ENCODE measurements around the gene KIF25. TPM values are rescaled to one million over a fixed set of nuclear protein-coding genes. Genes with fewer than 3 reads are reported as not detected.

KIF25 gene
- polyA plus RNA-seq, 2 of the 4 experiments (the other 2 are of a cell fraction): 0.06 to 0.13 TPM

- Histone ChIP-seq H3K4me2 (no peak overlapping the region), H3K4me3 (no peak overlapping the region), H3K4me1 (no peaks in the 10 kb centered on the region), H3K27ac (no peak overlapping the region), H3K9me3 (no peaks in the 10 kb centered on the region)
- no peak for FAIRE-seq
- POLR2A ChIA-PET: no interaction called here
- TF ChIP-seq JUNB (IDR thresholded peaks at IDR 0.05) (no peak), KDM1A (IDR thresholded peaks at IDR 0.05; ENCODE audit: low read depth) (no peak), REST (IDR thresholded peaks at IDR 0.05) (no peak), PHF8 (IDR thresholded peaks at IDR 0.05; ENCODE audit: borderline replicate concordance, low read depth) (no peak), NPAS2 (CRISPR knock-in tag; IDR thresholded peaks at IDR 0.05; ENCODE audit: borderline replicate concordance) (no peak), HEYL (CRISPR knock-in tag; IDR thresholded peaks at IDR 0.05) (no peak), ZSCAN20 (CRISPR knock-in tag; IDR thresholded peaks at IDR 0.05) (no peak), HOXB5 (CRISPR knock-in tag; IDR thresholded peaks at IDR 0.05) (no peak), CEBPB (IDR thresholded peaks at IDR 0.05) (no peak), POLR2AphosphoS2 (conservative IDR thresholded peaks at IDR 0.05; ENCODE audit: low read length) (no peak), HOXA7 (CRISPR knock-in tag; IDR thresholded peaks at IDR 0.05) (no peak), EHF (CRISPR knock-in tag; IDR thresholded peaks at IDR 0.05) (no peak), TP53 (CRISPR knock-in tag; IDR thresholded peaks at IDR 0.05) (no peak), CBX8 (IDR thresholded peaks at IDR 0.05) (no peak), NFE2L2 (conservative IDR thresholded peaks at IDR 0.05; ENCODE audit: low read length) (no peak)
- CTCF ChIA-PET: interaction anchor here (0.6 kb wide), 1 partner anchor 160 kb away, joined by 4 read pairs; no protein-coding TSS in a partner anchor
- no peak for DNase-seq (ENCODE audit: low read depth in 1 of 2, low spot score in 1 of 2)
- ATAC-seq: no peak
- 87% methylated on average over 37 of the region's 39 CpGs for WGBS (ENCODE audit: missing lambda C conversion rate)
Measured at GRCh38 chr6:167985911-167986595, 11.4 kb upstream of the KIF25 start.

- ATAC-seq: no peak
- TF ChIP-seq MAX (IDR thresholded peaks at IDR 0.05) (no peak), POLR2A (IDR thresholded peaks at IDR 0.05; ENCODE audit: low read length) (no peak), HMGXB4 (CRISPR knock-in tag; IDR thresholded peaks at IDR 0.05; ENCODE audit: borderline replicate concordance) (no peak), HDAC2 (IDR thresholded peaks at IDR 0.05) (no peak), SMC3 (IDR thresholded peaks at IDR 0.05) (no peak), CBX8 (IDR thresholded peaks at IDR 0.05) (no peak), RARB (CRISPR knock-in tag; IDR thresholded peaks at IDR 0.05) (no peak), ZSCAN20 (CRISPR knock-in tag; IDR thresholded peaks at IDR 0.05) (no peak)
Measured at GRCh38 chr6:167987396-167988153, 9.9 kb upstream of the KIF25 start.

More at GRCh38 chr6:167987396-167988153, 9.9 kb upstream of the KIF25 start:
- POLR2A ChIA-PET: no interaction called here
- H3K27ac ChIP-seq: no peak overlapping the region
- CTCF ChIA-PET: no interaction called here
- H3K4me1 ChIP-seq: no peaks in the 10 kb centered on the region
- H3K4me2 ChIP-seq: no peak overlapping the region
- 89% methylated on average over 24 of the region's 35 CpGs for WGBS (ENCODE audit: missing lambda C conversion rate)
- H3K4me3 ChIP-seq: no peak overlapping the region
- no peaks in the 10 kb centered on the region for H3K9me3 ChIP-seq
- DNase-seq (ENCODE audit: low read depth in 1 of 2, low spot score in 1 of 2) (no peak), FAIRE-seq (no peak)

All from A549 (cell line).